Activated CD4-positive, alpha-beta T cell treated with anti-CD3 and anti-CD28 coated beads, Interleukin-2, amount 10 ng/mL, durations not matched to agents 24 days and 14 days (primary cell): ENCODE measurements around the gene PLPPR3. TPM values are rescaled to one million over a fixed set of nuclear protein-coding genes. Genes with fewer than 3 reads are reported as not detected.
"Not testable (repeated sequence)": the region's sequence is repeated elsewhere in the genome, so short reads cannot be mapped to it uniquely, and the experiment has no call there.

Source experiments
- DNase-seq: peaks from one replicate; pipeline ENCODE4 v3.0.0; 2022
- H3K27ac Mint-ChIP-seq: one replicate; pipeline ENCODE4 v1.8.0; 2022; ENCODE audit warnings: mild to moderate bottlenecking, mixed read lengths
- H3K27me3 Mint-ChIP-seq: one replicate; pipeline ENCODE4 v1.8.0; 2022; ENCODE audit warnings: mixed read lengths
- H3K36me3 Mint-ChIP-seq: one replicate; pipeline ENCODE4 v1.8.0; 2022; ENCODE audit warnings: low read depth, mild to moderate bottlenecking, mixed read lengths
- H3K4me1 Mint-ChIP-seq: one replicate; pipeline ENCODE4 v1.8.0; 2021; ENCODE audit warnings: mixed read lengths
- H3K4me3 Mint-ChIP-seq: one replicate; pipeline ENCODE4 v1.8.0; 2022; ENCODE audit warnings: mild to moderate bottlenecking, moderate library complexity, mixed read lengths
- H3K9me3 Mint-ChIP-seq: one replicate; pipeline ENCODE4 v1.8.0; 2021; ENCODE audit warnings: mixed read lengths
- intact Hi-C: fragments of 100-400 bp; cut with micrococcal nuclease; formaldehyde crosslinking; loops from one replicate; pipeline ENCODE4 v1.15.1; 2023
- total RNA-seq: library from RNA; stranded (reverse); gene quantifications from 2 replicates; pipeline ENCODE4 v1.2.3, GENCODE V29; 2022

Gene PLPPR3
- total RNA-seq, 1 donor from 2014 or later: not detected

- H3K27ac Mint-ChIP-seq: no peak within 1 kb of the TSS
- intact Hi-C loops: loop anchor here (10.0 kb wide), 1 partner anchor 53 kb away; no protein-coding TSS in a partner anchor
- DNase-seq: no peak
- peaks cover 14% of the 10 kb centered on the region for H3K27me3 Mint-ChIP-seq
- H3K9me3 Mint-ChIP-seq: no peaks in the 10 kb centered on the region
- no peak within 1 kb of the TSS for H3K4me3 Mint-ChIP-seq
- no peaks in the 10 kb centered on the region for H3K36me3 Mint-ChIP-seq
- no peaks in the 10 kb centered on the region for H3K4me1 Mint-ChIP-seq
Measured at GRCh38 chr19:827710-828321, 6.1 kb upstream of the PLPPR3 start, which contains the start of gene AZU1. TSS of gene AZU1 (plus strand) at chr19:827837. CDS start at chr19:827847, 10 bp downstream.

GRCh38 chr19:827314-827709 lies 5.6 kb upstream of the PLPPR3 start:
- H3K9me3 Mint-ChIP-seq: no peaks in the 10 kb centered on the region
- no peaks in the 10 kb centered on the region for H3K36me3 Mint-ChIP-seq
- H3K27me3 Mint-ChIP-seq: peaks cover 16% of the 10 kb centered on the region
- no peak for DNase-seq
- no peak overlapping the region for H3K4me3 Mint-ChIP-seq
- H3K27ac Mint-ChIP-seq: no peak overlapping the region
- intact Hi-C loops: loop anchor here (10.0 kb wide), 1 partner anchor 53 kb away; no protein-coding TSS in a partner anchor
- no peaks in the 10 kb centered on the region for H3K4me1 Mint-ChIP-seq

- no peak overlapping the region for H3K4me3 Mint-ChIP-seq
- H3K9me3 Mint-ChIP-seq: no peaks in the 10 kb centered on the region
- H3K36me3 Mint-ChIP-seq: no peaks in the 10 kb centered on the region
- DNase-seq: no peak
- no peaks in the 10 kb centered on the region for H3K4me1 Mint-ChIP-seq
- intact Hi-C loops: loop anchor here (10.0 kb wide), 1 partner anchor 51 kb away; no protein-coding TSS in a partner anchor
- no peak overlapping the region for H3K27ac Mint-ChIP-seq
- peaks cover 18% of the 10 kb centered on the region for H3K27me3 Mint-ChIP-seq
Measured at GRCh38 chr19:825897-826644, 4.3 kb upstream of the PLPPR3 start.

- DNase-seq: no peak
- Mint-ChIP-seq H3K27ac (no peak overlapping the region), H3K4me1 (no peaks in the 10 kb centered on the region), H3K36me3 (no peaks in the 10 kb centered on the region), H3K9me3 (no peaks in the 10 kb centered on the region), H3K27me3 (peaks cover 23% of the 10 kb centered on the region), H3K4me3 (no peak overlapping the region)
- intact Hi-C loops: loop anchor here (10.0 kb wide), 1 partner anchor 50 kb away; no protein-coding TSS in a partner anchor
Measured at GRCh38 chr19:824885-825284, 3.1 kb upstream of the PLPPR3 start.

- Mint-ChIP-seq H3K9me3 (no peaks in the 10 kb centered on the region), H3K36me3 (no peaks in the 10 kb centered on the region), H3K4me3 (no peak overlapping the region), H3K27ac (no peak overlapping the region), H3K27me3 (peaks cover 24% of the 10 kb centered on the region), H3K4me1 (no peaks in the 10 kb centered on the region)
- no peak for DNase-seq
- intact Hi-C loops: loop anchor here (10.0 kb wide), 1 partner anchor 49 kb away; no protein-coding TSS in a partner anchor
Measured at GRCh38 chr19:823565-824121, 1.9 kb upstream of the PLPPR3 start.

GRCh38 chr19:821231-821824 lies 427 bp downstream of the PLPPR3 start:
- Mint-ChIP-seq H3K27me3 (peaks cover 24% of the 10 kb centered on the region), H3K4me1 (no peaks in the 10 kb centered on the region)

GRCh38 chr19:820212-820611 lies 1.5 kb downstream of the PLPPR3 start:
- not testable (repeated sequence) for H3K27ac Mint-ChIP-seq, H3K4me3 Mint-ChIP-seq, DNase-seq, H3K4me1 Mint-ChIP-seq
- peaks cover 16% of the 10 kb centered on the region for H3K36me3 Mint-ChIP-seq
- intact Hi-C loops: loop anchor here (10.0 kb wide), 1 partner anchor 45 kb away; no protein-coding TSS in a partner anchor
- H3K9me3 Mint-ChIP-seq: peaks cover 15% of the 10 kb centered on the region
- H3K27me3 Mint-ChIP-seq: peaks cover 24% of the 10 kb centered on the region

More at GRCh38 chr19:821231-821824, 427 bp downstream of the PLPPR3 start:
- peaks cover 8% of the 10 kb centered on the region for H3K36me3 Mint-ChIP-seq
- no peak overlapping the region for H3K4me3 Mint-ChIP-seq
- intact Hi-C loops: loop anchor here (10.0 kb wide), 1 partner anchor 47 kb away; no protein-coding TSS in a partner anchor
- no peak for DNase-seq
- H3K9me3 Mint-ChIP-seq: peaks cover 8% of the 10 kb centered on the region
- H3K27ac Mint-ChIP-seq: no peak overlapping the region

GRCh38 chr19:816500-816857 lies 5.3 kb downstream of the PLPPR3 start:
- no peaks in the 10 kb centered on the region for H3K4me1 Mint-ChIP-seq
- H3K4me3 Mint-ChIP-seq: no peak overlapping the region
- DNase-seq: no peak
- peaks cover 15% of the 10 kb centered on the region for H3K9me3 Mint-ChIP-seq
- no peak overlapping the region for H3K27ac Mint-ChIP-seq
- H3K36me3 Mint-ChIP-seq: peaks cover 36% of the 10 kb centered on the region
- intact Hi-C loops: no loop called here
- H3K27me3 Mint-ChIP-seq: peaks cover 8% of the 10 kb centered on the region

GRCh38 chr19:815775-816499 lies 5.8 kb downstream of the PLPPR3 start:
- intact Hi-C loops: no loop called here
- H3K4me3 Mint-ChIP-seq: no peak overlapping the region
- DNase-seq: no peak
- no peaks in the 10 kb centered on the region for H3K4me1 Mint-ChIP-seq
- no peak overlapping the region for H3K27ac Mint-ChIP-seq
- H3K27me3 Mint-ChIP-seq: peaks cover 6% of the 10 kb centered on the region
- H3K36me3 Mint-ChIP-seq: peaks cover 39% of the 10 kb centered on the region
- H3K9me3 Mint-ChIP-seq: peaks cover 15% of the 10 kb centered on the region

GRCh38 chr19:815079-815774 lies 6.5 kb downstream of the PLPPR3 start:
- H3K4me3 Mint-ChIP-seq: no peak overlapping the region
- no peaks in the 10 kb centered on the region for H3K4me1 Mint-ChIP-seq
- H3K9me3 Mint-ChIP-seq: peaks cover 15% of the 10 kb centered on the region
- intact Hi-C loops: no loop called here
- DNase-seq: no peak
- peaks cover 4% of the 10 kb centered on the region for H3K27me3 Mint-ChIP-seq
- H3K27ac Mint-ChIP-seq: no peak overlapping the region
- H3K36me3 Mint-ChIP-seq: peaks cover 43% of the 10 kb centered on the region

GRCh38 chr19:814152-815078 lies 7.3 kb downstream of the PLPPR3 start:
- no peak for DNase-seq
- no peaks in the 10 kb centered on the region for H3K27me3 Mint-ChIP-seq
- no peaks in the 10 kb centered on the region for H3K4me1 Mint-ChIP-seq
- H3K27ac Mint-ChIP-seq: no peak overlapping the region
- H3K9me3 Mint-ChIP-seq: peaks cover 15% of the 10 kb centered on the region
- intact Hi-C loops: no loop called here
- no peak overlapping the region for H3K4me3 Mint-ChIP-seq
- peaks cover 47% of the 10 kb centered on the region for H3K36me3 Mint-ChIP-seq
